ENCODE results near the gene GLIS1.

GLIS1 gene

GRCh38 chr1:53615101-53615500 is 123.9 kb downstream of the GLIS1 start:
- no peak for DNase-seq

GRCh38 chr1:53614231-53615021 is 124.5 kb downstream of the GLIS1 start:
- no peak for DNase-seq

DNA sequence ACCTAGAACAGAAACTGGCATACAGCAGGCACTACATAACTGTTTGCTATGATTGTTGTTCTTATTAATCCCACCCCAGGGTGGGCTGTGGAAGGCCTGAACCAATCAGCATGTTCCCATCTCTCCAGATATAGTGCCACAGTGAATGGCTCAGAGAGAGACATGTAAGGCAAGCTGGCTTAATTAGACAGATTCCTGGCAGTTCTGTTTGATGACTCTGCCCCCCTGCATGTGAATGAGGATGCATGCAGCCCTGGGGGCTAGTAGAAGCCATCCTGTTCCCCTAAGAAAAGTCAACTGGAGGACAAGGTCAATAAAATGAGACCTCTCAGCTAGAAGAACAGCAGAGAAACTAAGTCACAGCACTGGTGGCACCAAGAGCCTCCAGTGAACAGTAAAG is 130.3 kb downstream of the GLIS1 start:
- no peak for DNase-seq

GRCh38 chr1:53608071-53608470 is 130.9 kb downstream of the GLIS1 start:
- no peak for DNase-seq

DNA sequence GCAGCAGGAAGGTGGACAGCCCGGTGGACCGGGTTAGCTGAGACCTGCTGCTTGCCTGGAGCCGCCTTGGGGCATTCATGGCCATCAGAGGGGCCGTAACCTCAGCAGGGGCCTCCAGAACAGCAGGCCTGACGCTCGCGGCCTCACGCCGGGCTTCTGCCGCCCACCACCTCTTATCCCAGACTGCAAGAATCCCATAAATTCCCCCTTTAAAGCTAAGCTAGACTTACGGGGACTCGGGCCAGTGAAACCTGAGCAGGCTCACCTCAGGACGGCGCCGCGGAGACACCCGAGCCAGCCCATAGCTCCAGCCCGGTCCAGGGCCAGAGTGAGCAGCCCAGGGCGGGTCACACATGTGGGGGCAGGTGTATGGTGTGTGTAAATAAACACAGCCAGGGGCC is 132.3 kb downstream of the GLIS1 start:
- DNase-seq: no peak

DNA sequence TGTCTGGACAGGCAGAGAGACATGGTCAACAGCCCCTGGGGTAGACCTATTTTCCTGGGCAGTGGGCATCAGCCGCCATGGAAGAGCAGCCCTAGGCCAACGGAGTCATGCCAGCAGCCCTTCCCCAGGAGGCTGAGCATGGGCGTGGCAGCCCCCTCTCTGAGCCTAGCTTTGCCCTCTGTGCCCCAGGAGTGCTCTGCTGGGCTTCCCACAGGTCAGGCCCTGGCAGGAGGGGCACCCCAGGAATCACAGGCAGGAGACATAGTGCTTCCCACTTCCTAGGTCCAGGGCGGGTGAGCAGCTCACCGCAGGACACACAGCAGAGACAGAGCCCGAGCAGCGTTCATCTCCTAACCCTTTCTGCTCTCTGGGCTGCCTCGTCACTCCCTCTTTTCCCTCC is 132.8 kb downstream of the GLIS1 start:
- no peak for DNase-seq

DNA sequence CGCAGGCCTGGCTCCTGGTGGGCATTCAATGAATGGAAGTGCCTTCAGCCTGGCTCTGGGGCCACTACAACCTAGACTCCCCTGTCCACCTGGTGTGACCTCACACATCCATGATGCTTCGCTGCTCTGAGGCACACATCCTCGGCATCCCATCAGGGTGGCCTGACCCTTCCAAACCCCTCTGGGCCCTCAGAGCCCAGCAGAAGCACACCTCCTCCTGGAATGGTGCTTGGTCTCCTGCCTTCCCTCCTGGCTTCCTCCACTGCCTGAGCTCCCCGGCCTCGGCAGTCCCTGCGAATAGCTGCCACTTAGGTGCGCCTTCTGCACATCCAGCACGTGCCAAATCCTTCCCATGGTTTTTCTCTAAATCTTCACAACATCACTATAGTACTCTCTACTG is 133.8 kb downstream of the GLIS1 start:
- no peak for DNase-seq

GRCh38 chr1:53604291-53604919 is 134.6 kb downstream of the GLIS1 start:
- no peak for DNase-seq

GRCh38 chr1:53603431-53603830 is 135.5 kb downstream of the GLIS1 start:
- DNase-seq: no peak

- DNase-seq: no peak
These were observed 136.8 kb downstream of the GLIS1 start for GRCh38 chr1:53601867-53602775.

GRCh38 chr1:53601031-53601745 is 137.8 kb downstream of the GLIS1 start:
- DNase-seq: no peak

- no peak for DNase-seq
These were observed 138.4 kb downstream of the GLIS1 start for GRCh38 chr1:53600561-53600960.

DNA sequence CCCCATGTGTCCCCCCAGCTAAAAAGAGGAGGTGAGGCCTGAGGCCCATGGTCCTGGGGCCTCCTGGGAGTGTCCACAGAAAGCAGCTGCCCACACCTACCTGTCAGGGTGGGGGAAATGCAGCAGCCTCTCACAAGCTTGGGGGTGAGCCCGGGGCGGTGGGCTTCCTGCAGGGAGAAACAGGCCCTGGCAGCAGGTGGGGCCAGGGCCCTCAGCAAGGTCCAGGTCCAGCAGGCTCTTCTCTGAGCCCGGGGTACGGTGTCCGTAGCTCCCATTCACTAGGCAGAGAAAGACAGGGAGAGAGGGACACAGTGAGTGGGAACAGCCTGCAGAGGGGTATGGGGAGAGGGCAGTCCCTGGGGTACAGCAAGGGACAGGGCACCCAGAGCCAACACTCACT is 139.0 kb downstream of the GLIS1 start:
- no peak for DNase-seq

GRCh38 chr1:53599481-53599880 is 139.5 kb downstream of the GLIS1 start:
- DNase-seq: no peak

DNA sequence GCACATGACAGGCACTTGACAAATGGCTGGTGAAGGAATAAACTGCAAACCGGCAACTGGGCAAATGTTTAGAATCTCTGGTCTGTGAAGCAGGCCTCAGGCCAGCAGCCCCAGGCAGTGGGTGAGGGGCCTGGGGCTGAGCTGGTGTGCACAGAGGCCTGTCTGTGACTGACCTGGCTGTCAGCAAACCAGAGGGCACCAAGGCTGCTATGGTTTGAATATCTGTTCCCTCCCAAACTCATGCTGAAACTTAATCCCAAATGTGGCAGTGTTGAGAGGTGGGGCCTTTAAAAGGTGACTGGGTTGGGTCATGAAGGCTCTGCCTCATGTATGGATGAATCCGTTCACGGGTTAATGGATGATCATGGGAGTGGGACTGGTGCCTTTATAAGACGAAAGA is 140.0 kb downstream of the GLIS1 start:
- DNase-seq: no peak

DNA sequence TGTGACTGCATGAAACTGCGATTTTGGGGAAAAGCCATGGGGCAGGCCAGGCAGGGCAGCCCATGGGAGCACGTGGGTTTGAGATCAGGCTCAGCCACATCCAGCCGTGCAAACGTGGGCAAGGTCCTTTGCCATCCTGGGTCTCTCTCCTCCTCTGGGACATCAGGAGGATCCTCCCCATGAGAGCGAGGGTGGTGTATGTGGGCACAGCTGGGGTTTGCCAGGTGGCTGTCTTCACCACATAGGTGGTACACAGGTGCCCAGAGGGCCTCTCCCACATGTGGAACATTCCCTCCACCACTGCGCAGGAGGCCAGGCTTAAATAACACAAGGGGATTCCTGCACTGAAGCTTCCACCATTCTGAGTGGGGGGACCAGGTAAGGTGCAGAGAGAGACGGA is 143.1 kb downstream of the GLIS1 start:
- no peak for DNase-seq

DNA sequence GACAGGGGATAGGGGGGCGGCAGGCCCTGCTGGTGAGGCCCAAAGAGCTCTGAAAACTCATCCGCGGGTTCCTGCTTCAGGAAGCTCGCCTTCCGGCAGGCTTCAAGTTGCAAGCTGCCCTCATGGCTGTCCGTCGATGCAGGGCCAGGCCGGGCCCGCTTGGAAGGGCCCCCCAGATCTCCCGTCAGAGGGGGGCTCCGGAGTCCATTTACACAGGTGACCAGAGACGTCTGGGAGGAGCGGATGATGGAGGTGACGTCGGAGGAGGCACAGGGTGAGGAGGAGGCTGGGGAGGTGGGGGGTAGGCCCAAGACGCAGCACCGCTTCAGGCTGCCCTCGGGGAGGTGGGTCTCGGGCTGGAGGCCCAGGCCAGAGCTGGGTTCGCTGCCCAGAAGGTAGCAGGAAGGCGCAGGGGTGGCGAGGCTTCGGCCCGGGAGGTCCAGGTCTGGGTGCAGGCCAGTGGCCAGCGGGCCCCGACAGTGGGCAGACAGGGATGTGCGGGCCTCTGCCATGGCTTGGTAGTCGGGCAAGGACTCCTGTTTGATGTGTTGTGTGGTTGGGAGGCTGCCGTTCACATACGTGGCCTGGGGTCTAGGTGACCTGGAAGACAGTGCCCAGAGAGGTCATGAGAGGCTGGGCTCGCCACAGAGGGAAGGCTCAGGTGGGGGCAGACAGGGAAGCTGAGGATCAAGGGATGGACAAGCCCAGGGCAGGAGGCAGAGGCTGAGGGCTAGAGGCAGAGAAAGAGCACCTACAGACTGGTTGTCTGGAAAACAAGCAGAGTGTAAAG is 144.4 kb downstream of the GLIS1 start:
- DNase-seq: no peak

GRCh38 chr1:53593758-53594380 is 145.1 kb downstream of the GLIS1 start:
- DNase-seq: peak; percentile 60

GRCh38 chr1:53592985-53593757 is 145.8 kb downstream of the GLIS1 start:
- no peak for DNase-seq

- DNase-seq: no peak
These were observed 146.4 kb downstream of the GLIS1 start for GRCh38 chr1:53592521-53592982.
